HEK293 (cell line): ENCODE results near the gene EIF4G1.
A peak's percentile ranks its signal among the peaks of the same experiment; 100 is the strongest.

Experiments used
- CTCF ChIA-PET: fragments of 350-600 bp; formaldehyde crosslinking; extraction: SDS; loops from one replicate; lab custom pipeline; 2021; ENCODE audit warnings: antibody characterized with exemption; lab: Yijun Ruan, JAX
- POLR2A ChIA-PET: fragments of 300-600 bp; formaldehyde crosslinking; extraction: SDS; loops from one replicate; lab custom pipeline; 2020; ENCODE audit warnings: antibody characterized with exemption, inconsistent platforms; lab: Yijun Ruan, JAX
- H3K27ac ChIP-seq: fragments of 200-500 bp; sonication (Bioruptor generic); 2 replicates; pipeline ENCODE4 v1.5.1; 2014; ENCODE audit warnings: low read depth, low read length, control low read depth, inconsistent platforms; ENCODE audit errors: extremely low read depth
- H3K36me3 ChIP-seq, 2 experiments: fragments of 200-500 bp in 1 of 2; sonication (Bioruptor generic) in 1 of 2; 1 replicate in 1 of 2; 2 replicates in 1 of 2; pipeline ENCODE4 v1.5.1; 2014 to 2017; ENCODE audit warnings: inconsistent platforms in 2 of 2, low read length in 2 of 2; ENCODE audit not compliant: control insufficient read depth in 2 of 2, insufficient read depth in 1 of 2
- H3K4me1 ChIP-seq: fragments of 200-500 bp; sonication (Bioruptor generic); 2 replicates; pipeline ENCODE4 v1.5.1; 2014; ENCODE audit warnings: mild to moderate bottlenecking, low read length, inconsistent platforms; ENCODE audit not compliant: control insufficient read depth, insufficient read depth
- H3K4me3 ChIP-seq: 2 replicates; pipeline ENCODE4 v1.5.1; 2011; ENCODE audit warnings: low read depth, mild to moderate bottlenecking, control low read depth, low read length, moderate library complexity
- H3K9me3 ChIP-seq: fragments of 200-500 bp; sonication (Bioruptor generic); 2 replicates; pipeline ENCODE4 v1.5.1; 2014; ENCODE audit warnings: low read depth, low read length, inconsistent platforms; ENCODE audit not compliant: control insufficient read depth, insufficient read depth
- CTCF ChIP-seq: fragments of 450-650 bp; formaldehyde crosslinking; IDR thresholded peaks from 2 replicates; pipeline ENCODE4 v1.5.1; 2016; ENCODE audit warnings: missing biosample characterization, missing genetic modification characterization
- GFI1B ChIP-seq: fragments of 450-650 bp; formaldehyde crosslinking; IDR thresholded peaks from 2 replicates; pipeline ENCODE4 v1.5.1; 2016; ENCODE audit warnings: missing biosample characterization, missing genetic modification characterization
- GLIS1 ChIP-seq: fragments of 450-650 bp; formaldehyde crosslinking; IDR thresholded peaks from 2 replicates; pipeline ENCODE4 v1.5.1; 2016; ENCODE audit warnings: missing biosample characterization, missing genetic modification characterization
- GLIS2 ChIP-seq: fragments of 450-650 bp; formaldehyde crosslinking; IDR thresholded peaks from 2 replicates; pipeline ENCODE4 v1.5.1; 2016; ENCODE audit warnings: missing biosample characterization, missing genetic modification characterization
- HOXA7 ChIP-seq: sonication (generic); formaldehyde crosslinking; IDR thresholded peaks from 2 replicates; pipeline ENCODE4 v1.8.1; 2022; ENCODE audit warnings: missing genetic modification reagents, borderline replicate concordance
- KLF1 ChIP-seq: fragments of 450-650 bp; formaldehyde crosslinking; IDR thresholded peaks from 2 replicates; pipeline ENCODE4 v1.5.1; 2016; ENCODE audit warnings: missing biosample characterization, missing genetic modification characterization
- KLF9 ChIP-seq: fragments of 450-650 bp; formaldehyde crosslinking; IDR thresholded peaks from 2 replicates; pipeline ENCODE4 v1.5.1; 2016; ENCODE audit warnings: missing biosample characterization, missing genetic modification characterization, low read depth
- SP3 ChIP-seq: fragments of 450-650 bp; formaldehyde crosslinking; IDR thresholded peaks from 2 replicates; pipeline ENCODE4 v1.5.1; 2016; ENCODE audit warnings: missing biosample characterization, missing genetic modification characterization
- YY1 ChIP-seq: fragments of 450-650 bp; formaldehyde crosslinking; IDR thresholded peaks from 2 replicates; pipeline ENCODE4 v1.5.1; 2018; ENCODE audit warnings: missing biosample characterization, missing genetic modification characterization
- ZBTB17 ChIP-seq: fragments of 450-650 bp; formaldehyde crosslinking; IDR thresholded peaks from 2 replicates; pipeline ENCODE4 v1.5.1; 2016; ENCODE audit warnings: missing biosample characterization, missing genetic modification characterization
- ZBTB8A ChIP-seq: fragments of 450-650 bp; formaldehyde crosslinking; IDR thresholded peaks from 2 replicates; pipeline ENCODE4 v1.5.1; 2016; ENCODE audit warnings: missing biosample characterization, missing genetic modification characterization
- ZFHX2 ChIP-seq: fragments of 450-650 bp; formaldehyde crosslinking; conservative IDR thresholded peaks from 2 replicates; pipeline ENCODE4 v1.5.1; 2016; ENCODE audit warnings: missing biosample characterization, missing genetic modification characterization
- ZNF23 ChIP-seq: fragments of 450-650 bp; formaldehyde crosslinking; IDR thresholded peaks from 2 replicates; pipeline ENCODE4 v1.5.1; 2016; ENCODE audit warnings: missing biosample characterization, missing genetic modification characterization, borderline replicate concordance
- ZNF501 ChIP-seq: fragments of 450-650 bp; formaldehyde crosslinking; IDR thresholded peaks from 2 replicates; pipeline ENCODE4 v1.5.1; 2016; ENCODE audit warnings: missing biosample characterization, missing genetic modification characterization
- ZNF521 ChIP-seq: fragments of 450-650 bp; formaldehyde crosslinking; IDR thresholded peaks from 2 replicates; pipeline ENCODE4 v1.5.1; 2017; ENCODE audit warnings: missing biosample characterization, mild to moderate bottlenecking, missing genetic modification characterization
- ZNF530 ChIP-seq: fragments of 450-650 bp; formaldehyde crosslinking; IDR thresholded peaks from 2 replicates; pipeline ENCODE4 v1.5.1; 2016; ENCODE audit warnings: low read depth, missing biosample characterization, missing genetic modification characterization
- ZNF549 ChIP-seq: fragments of 450-650 bp; IDR thresholded peaks from 2 replicates; pipeline ENCODE4 v1.5.1; 2018; ENCODE audit warnings: missing biosample characterization, missing genetic modification characterization, mild to moderate bottlenecking, inconsistent platforms, moderate library complexity
- ZNF555 ChIP-seq: fragments of 450-650 bp; formaldehyde crosslinking; conservative IDR thresholded peaks from 2 replicates; pipeline ENCODE4 v1.5.1; 2017; ENCODE audit warnings: missing biosample characterization, mild to moderate bottlenecking, missing genetic modification characterization, inconsistent platforms
- ZNF596 ChIP-seq: fragments of 450-650 bp; IDR thresholded peaks from 2 replicates; pipeline ENCODE4 v1.5.0; 2018; ENCODE audit warnings: missing biosample characterization, mild to moderate bottlenecking, missing genetic modification characterization, moderate library complexity
- ZNF654 ChIP-seq: fragments of 450-650 bp; formaldehyde crosslinking; IDR thresholded peaks from 2 replicates; pipeline ENCODE4 v1.5.1; 2016; ENCODE audit warnings: low read depth, missing biosample characterization, missing genetic modification characterization
- ZNF660 ChIP-seq: fragments of 450-650 bp; IDR thresholded peaks from 2 replicates; pipeline ENCODE4 v1.5.1; 2018; ENCODE audit warnings: missing biosample characterization, mild to moderate bottlenecking, missing genetic modification characterization
- TF ChIP-seq, protein P1 (sequence below): fragments of 450-650 bp; formaldehyde crosslinking; IDR thresholded peaks from 2 replicates; pipeline ENCODE4 v1.5.1; 2016; ENCODE audit warnings: missing biosample characterization, missing genetic modification characterization
- TF ChIP-seq, protein P2 (sequence below): fragments of 450-650 bp; formaldehyde crosslinking; IDR thresholded peaks from 2 replicates; pipeline ENCODE4 v1.5.1; 2017; ENCODE audit warnings: missing biosample characterization, missing genetic modification characterization
- TF ChIP-seq, protein P3 (sequence below): fragments of 450-650 bp; formaldehyde crosslinking; optimal IDR thresholded peaks from 2 replicates; pipeline ENCODE3; 2016; ENCODE audit warnings: missing biosample characterization, mild to moderate bottlenecking, missing genetic modification characterization
- TF ChIP-seq, protein P4 (sequence below): fragments of 450-650 bp; formaldehyde crosslinking; IDR thresholded peaks from 2 replicates; pipeline ENCODE4 v1.5.1; 2016; ENCODE audit warnings: missing biosample characterization, missing genetic modification characterization
- TF ChIP-seq, protein P5 (sequence below): fragments of 450-650 bp; formaldehyde crosslinking; IDR thresholded peaks from 2 replicates; pipeline ENCODE4 v1.5.1; 2016; ENCODE audit warnings: missing biosample characterization, missing genetic modification characterization, borderline replicate concordance

EIF4G1 gene

DNA sequence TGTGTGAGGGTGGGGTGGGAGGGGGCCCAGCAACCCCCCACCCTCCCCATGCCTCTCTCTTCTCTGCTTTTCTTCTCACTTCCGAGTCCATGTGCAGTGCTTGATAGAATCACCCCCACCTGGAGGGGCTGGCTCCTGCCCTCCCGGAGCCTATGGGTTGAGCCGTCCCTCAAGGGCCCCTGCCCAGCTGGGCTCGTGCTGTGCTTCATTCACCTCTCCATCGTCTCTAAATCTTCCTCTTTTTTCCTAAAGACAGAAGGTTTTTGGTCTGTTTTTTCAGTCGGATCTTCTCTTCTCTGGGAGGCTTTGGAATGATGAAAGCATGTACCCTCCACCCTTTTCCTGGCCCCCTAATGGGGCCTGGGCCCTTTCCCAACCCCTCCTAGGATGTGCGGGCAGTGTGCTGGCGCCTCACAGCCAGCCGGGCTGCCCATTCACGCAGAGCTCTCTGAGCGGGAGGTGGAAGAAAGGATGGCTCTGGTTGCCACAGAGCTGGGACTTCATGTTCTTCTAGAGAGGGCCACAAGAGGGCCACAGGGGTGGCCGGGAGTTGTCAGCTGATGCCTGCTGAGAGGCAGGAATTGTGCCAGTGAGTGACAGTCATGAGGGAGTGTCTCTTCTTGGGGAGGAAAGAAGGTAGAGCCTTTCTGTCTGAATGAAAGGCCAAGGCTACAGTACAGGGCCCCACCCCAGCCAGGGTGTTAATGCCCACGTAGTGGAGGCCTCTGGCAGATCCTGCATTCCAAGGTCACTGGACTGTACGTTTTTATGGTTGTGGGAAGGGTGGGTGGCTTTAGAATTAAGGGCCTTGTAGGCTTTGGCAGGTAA lies 31.1 kb downstream of the EIF4G1 start:
- H3K9me3 ChIP-seq, result no peaks in the 10 kb centered on the region
- H3K4me3 ChIP-seq, result no peak overlapping the region
- ChIA-PET POLR2A (interaction anchor here (1.5 kb wide), 2 partner anchors 15 to 17 kb away, joined by 5 to 6 read pairs; no protein-coding TSS in a partner anchor), CTCF (interaction anchor here (0.7 to 3.1 kb wide), 3 partner anchors 10 to 168 kb away, joined by 3 to 13 read pairs (median 4); partner anchors contain the start of genes CLCN2 and POLR2H)
- peaks cover 0 to 58% of the 10 kb centered on the region in 2 experiments; a peak in 1 of 3 replicates for H3K36me3 ChIP-seq
- H3K27ac ChIP-seq, result no peak overlapping the region
- no peaks in the 10 kb centered on the region for H3K4me1 ChIP-seq
- TF ChIP-seq, protein P1, sequence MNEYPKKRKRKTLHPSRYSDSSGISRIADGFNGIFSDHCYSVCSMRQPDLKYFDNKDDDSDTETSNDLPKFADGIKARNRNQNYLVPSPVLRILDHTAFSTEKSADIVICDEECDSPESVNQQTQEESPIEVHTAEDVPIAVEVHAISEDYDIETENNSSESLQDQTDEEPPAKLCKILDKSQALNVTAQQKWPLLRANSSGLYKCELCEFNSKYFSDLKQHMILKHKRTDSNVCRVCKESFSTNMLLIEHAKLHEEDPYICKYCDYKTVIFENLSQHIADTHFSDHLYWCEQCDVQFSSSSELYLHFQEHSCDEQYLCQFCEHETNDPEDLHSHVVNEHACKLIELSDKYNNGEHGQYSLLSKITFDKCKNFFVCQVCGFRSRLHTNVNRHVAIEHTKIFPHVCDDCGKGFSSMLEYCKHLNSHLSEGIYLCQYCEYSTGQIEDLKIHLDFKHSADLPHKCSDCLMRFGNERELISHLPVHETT (tag by site-specific recombination), result no peak
- TF ChIP-seq ZFHX2 (tag by site-specific recombination), result no peak
- TF ChIP-seq, protein P2, sequence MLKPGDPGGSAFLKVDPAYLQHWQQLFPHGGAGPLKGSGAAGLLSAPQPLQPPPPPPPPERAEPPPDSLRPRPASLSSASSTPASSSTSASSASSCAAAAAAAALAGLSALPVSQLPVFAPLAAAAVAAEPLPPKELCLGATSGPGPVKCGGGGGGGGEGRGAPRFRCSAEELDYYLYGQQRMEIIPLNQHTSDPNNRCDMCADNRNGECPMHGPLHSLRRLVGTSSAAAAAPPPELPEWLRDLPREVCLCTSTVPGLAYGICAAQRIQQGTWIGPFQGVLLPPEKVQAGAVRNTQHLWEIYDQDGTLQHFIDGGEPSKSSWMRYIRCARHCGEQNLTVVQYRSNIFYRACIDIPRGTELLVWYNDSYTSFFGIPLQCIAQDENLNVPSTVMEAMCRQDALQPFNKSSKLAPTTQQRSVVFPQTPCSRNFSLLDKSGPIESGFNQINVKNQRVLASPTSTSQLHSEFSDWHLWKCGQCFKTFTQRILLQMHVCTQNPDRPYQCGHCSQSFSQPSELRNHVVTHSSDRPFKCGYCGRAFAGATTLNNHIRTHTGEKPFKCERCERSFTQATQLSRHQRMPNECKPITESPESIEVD (tag by site-specific recombination), result 0 out of 2 replicates have a peak, but pooled peaks have one; percentile 36
- TF ChIP-seq ZNF660, result peak; percentile 62
- TF ChIP-seq ZNF654 (tag by site-specific recombination), result 0 out of 2 replicates have a peak, but pooled peaks have one; percentile 10
- TF ChIP-seq ZNF501, result no peak
- TF ChIP-seq ZNF530 (tag by site-specific recombination), result no peak
- TF ChIP-seq, protein P3, sequence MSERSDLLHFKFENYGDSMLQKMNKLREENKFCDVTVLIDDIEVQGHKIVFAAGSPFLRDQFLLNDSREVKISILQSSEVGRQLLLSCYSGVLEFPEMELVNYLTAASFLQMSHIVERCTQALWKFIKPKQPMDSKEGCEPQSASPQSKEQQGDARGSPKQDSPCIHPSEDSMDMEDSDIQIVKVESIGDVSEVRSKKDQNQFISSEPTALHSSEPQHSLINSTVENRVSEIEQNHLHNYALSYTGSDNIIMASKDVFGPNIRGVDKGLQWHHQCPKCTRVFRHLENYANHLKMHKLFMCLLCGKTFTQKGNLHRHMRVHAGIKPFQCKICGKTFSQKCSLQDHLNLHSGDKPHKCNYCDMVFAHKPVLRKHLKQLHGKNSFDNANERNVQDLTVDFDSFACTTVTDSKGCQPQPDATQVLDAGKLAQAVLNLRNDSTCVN (tag by site-specific recombination), result no peak
- peak; percentile 23; the same call in 1 of the 2 replicates for TF ChIP-seq GLIS1 (tag by site-specific recombination)
- no peak for TF ChIP-seq ZNF549 (tag by site-specific recombination)
- no peak for TF ChIP-seq ZNF23 (tag by site-specific recombination)
- TF ChIP-seq ZNF596, result no peak
- no peak for TF ChIP-seq ZNF521
- TF ChIP-seq GLIS2, result peak; percentile 37; the same call in 1 of the 2 replicates
- TF ChIP-seq KLF9 (tag by site-specific recombination), result 0 out of 2 replicates have a peak, but pooled peaks have one; percentile 14
- peak; percentile 27; the same call in 1 of the 2 replicates for TF ChIP-seq ZBTB8A (tag by site-specific recombination)
- TF ChIP-seq, protein P4, sequence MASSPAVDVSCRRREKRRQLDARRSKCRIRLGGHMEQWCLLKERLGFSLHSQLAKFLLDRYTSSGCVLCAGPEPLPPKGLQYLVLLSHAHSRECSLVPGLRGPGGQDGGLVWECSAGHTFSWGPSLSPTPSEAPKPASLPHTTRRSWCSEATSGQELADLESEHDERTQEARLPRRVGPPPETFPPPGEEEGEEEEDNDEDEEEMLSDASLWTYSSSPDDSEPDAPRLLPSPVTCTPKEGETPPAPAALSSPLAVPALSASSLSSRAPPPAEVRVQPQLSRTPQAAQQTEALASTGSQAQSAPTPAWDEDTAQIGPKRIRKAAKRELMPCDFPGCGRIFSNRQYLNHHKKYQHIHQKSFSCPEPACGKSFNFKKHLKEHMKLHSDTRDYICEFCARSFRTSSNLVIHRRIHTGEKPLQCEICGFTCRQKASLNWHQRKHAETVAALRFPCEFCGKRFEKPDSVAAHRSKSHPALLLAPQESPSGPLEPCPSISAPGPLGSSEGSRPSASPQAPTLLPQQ (tag by site-specific recombination), result no peak
- TF ChIP-seq KLF1 (tag by site-specific recombination), result peak; percentile 59
- TF ChIP-seq ZNF555, result no peak
- no peak for TF ChIP-seq YY1 (tag by site-specific recombination)
- TF ChIP-seq ZBTB17 (tag by site-specific recombination), result peak; percentile 38; the same call in 1 of the 2 replicates
- TF ChIP-seq GFI1B (tag by site-specific recombination), result no peak
- no peak for TF ChIP-seq HOXA7 (CRISPR knock-in tag)
- TF ChIP-seq SP3 (tag by site-specific recombination), result peak; percentile 18; the same call in 1 of the 2 replicates
- TF ChIP-seq CTCF, result peak; percentile 58; the same call in 1 of the 2 replicates
- TF ChIP-seq, protein P5, sequence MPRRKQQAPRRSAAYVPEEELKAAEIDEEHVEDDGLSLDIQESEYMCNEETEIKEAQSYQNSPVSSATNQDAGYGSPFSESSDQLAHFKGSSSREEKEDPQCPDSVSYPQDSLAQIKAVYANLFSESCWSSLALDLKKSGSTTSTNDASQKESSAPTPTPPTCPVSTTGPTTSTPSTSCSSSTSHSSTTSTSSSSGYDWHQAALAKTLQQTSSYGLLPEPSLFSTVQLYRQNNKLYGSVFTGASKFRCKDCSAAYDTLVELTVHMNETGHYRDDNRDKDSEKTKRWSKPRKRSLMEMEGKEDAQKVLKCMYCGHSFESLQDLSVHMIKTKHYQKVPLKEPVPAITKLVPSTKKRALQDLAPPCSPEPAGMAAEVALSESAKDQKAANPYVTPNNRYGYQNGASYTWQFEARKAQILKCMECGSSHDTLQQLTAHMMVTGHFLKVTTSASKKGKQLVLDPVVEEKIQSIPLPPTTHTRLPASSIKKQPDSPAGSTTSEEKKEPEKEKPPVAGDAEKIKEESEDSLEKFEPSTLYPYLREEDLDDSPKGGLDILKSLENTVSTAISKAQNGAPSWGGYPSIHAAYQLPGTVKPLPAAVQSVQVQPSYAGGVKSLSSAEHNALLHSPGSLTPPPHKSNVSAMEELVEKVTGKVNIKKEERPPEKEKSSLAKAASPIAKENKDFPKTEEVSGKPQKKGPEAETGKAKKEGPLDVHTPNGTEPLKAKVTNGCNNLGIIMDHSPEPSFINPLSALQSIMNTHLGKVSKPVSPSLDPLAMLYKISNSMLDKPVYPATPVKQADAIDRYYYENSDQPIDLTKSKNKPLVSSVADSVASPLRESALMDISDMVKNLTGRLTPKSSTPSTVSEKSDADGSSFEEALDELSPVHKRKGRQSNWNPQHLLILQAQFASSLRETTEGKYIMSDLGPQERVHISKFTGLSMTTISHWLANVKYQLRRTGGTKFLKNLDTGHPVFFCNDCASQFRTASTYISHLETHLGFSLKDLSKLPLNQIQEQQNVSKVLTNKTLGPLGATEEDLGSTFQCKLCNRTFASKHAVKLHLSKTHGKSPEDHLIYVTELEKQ (tag by site-specific recombination), result no peak
